ENCODE measurements around the gene ZNF624. TPM values are rescaled to one million over a fixed set of nuclear protein-coding genes. Genes with fewer than 3 reads are reported as not detected.
"Not testable (repeated sequence)": the region's sequence is repeated elsewhere in the genome, so short reads cannot be mapped to it uniquely, and the experiment has no call there.

ZNF624 gene
- total and polyA plus RNA-seq, 2 of the 4 experiments (the other 2 are of a cell fraction) = 0.80 to 3.8 TPM

DNA sequence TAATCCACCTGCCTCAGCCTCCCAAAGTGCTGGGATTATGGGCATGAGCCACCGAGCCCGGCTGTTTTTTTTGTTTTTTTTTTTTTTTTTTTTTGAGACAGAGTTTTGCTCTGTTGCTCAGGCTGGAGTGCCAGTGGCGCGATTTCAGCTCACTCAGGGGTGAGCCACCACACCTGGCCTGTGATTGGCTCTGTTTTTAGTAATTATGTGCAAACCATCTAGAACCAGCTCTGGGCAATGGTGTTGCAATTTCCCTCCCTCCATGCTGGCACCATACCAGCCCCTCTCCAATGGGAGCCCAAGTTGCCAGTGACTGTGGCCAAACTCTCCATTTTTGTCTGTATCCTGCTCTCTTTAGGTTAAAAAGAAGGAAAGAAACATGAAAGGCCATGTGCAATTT, 32.4 kb upstream of the ZNF624 start:
- H3K4me3 ChIP-seq (ENCODE audit: insufficient read depth, low read depth, low read length); POLR2A ChIA-PET (ENCODE audit: unreplicated experiment); H3K27me3 ChIP-seq (ENCODE audit: control insufficient read depth, insufficient read depth, low read length); H4K8ac ChIP-seq (ENCODE audit: low read depth in 2 of 2, low read length in 2 of 2); H4K5ac ChIP-seq (ENCODE audit: low read depth, low read length); H2AK5ac ChIP-seq (ENCODE audit: low read depth, low read length); dilution Hi-C loops (cut with HindIII; ENCODE audit: low sequenced_read_pairs, unreplicated experiment); H3K4me2 ChIP-seq (ENCODE audit: low read depth, low read length); H2AK9ac ChIP-seq (replicated peaks; ENCODE audit: low read depth, low read length, poor library complexity); H2BK5ac ChIP-seq (ENCODE audit: low read depth, low read length, poor library complexity, severe bottlenecking); H3K4me1 ChIP-seq (ENCODE audit: control insufficient read depth, insufficient read depth, low read length); H3K23ac ChIP-seq (ENCODE audit: low read depth, low read length); H3K9me1 ChIP-seq (ENCODE audit: insufficient read depth, low read length); H3K14ac ChIP-seq (replicated peaks; ENCODE audit: low read depth, low read length); in situ Hi-C loops (cut with MboI; ENCODE audit: low sequenced_read_pairs); H2BK15ac ChIP-seq (ENCODE audit: low read depth, low read length); H2BK120ac ChIP-seq (ENCODE audit: low read depth, low read length); BruUV-seq (replicated peaks); H3K36me3 ChIP-seq (ENCODE audit: control insufficient read depth, insufficient read depth, low read length); DNase-seq; H3K79me1 ChIP-seq (ENCODE audit: low read depth in 1 of 2, low read length in 2 of 2); H3K9ac ChIP-seq (ENCODE audit: low read depth, low read length); intact Hi-C loops (cut with micrococcal nuclease); H3K56ac ChIP-seq (ENCODE audit: extremely low read depth, insufficient read depth, low read length); ATAC-seq (ENCODE audit: low read depth); H4K91ac ChIP-seq (ENCODE audit: insufficient read depth, low read depth, low read length); H2BK20ac ChIP-seq (ENCODE audit: low read depth, low read length); H3K9me3 ChIP-seq (ENCODE audit: control insufficient read depth, insufficient read depth, low read length); H2AFZ ChIP-seq (replicated peaks; ENCODE audit: low read length, poor library complexity); H4K20me1 ChIP-seq (ENCODE audit: insufficient read depth, low read length); H3K18ac ChIP-seq (ENCODE audit: low read depth, low read length); H3K27ac ChIP-seq (ENCODE audit: insufficient read depth, low read length); H3K4ac ChIP-seq (ENCODE audit: low read depth, low read length): not testable (repeated sequence)
- CTCF ChIA-PET = interaction anchor here (0.6 kb wide), 1 partner anchor 603 kb away, joined by 4 read pairs; no protein-coding TSS in a partner anchor
- no CpG with 5 or more reads among the region's 4 CpGs for WGBS, 2 experiments (ENCODE audit: extremely low coverage in 2 of 2, insufficient read length in 1 of 2)

DNA sequence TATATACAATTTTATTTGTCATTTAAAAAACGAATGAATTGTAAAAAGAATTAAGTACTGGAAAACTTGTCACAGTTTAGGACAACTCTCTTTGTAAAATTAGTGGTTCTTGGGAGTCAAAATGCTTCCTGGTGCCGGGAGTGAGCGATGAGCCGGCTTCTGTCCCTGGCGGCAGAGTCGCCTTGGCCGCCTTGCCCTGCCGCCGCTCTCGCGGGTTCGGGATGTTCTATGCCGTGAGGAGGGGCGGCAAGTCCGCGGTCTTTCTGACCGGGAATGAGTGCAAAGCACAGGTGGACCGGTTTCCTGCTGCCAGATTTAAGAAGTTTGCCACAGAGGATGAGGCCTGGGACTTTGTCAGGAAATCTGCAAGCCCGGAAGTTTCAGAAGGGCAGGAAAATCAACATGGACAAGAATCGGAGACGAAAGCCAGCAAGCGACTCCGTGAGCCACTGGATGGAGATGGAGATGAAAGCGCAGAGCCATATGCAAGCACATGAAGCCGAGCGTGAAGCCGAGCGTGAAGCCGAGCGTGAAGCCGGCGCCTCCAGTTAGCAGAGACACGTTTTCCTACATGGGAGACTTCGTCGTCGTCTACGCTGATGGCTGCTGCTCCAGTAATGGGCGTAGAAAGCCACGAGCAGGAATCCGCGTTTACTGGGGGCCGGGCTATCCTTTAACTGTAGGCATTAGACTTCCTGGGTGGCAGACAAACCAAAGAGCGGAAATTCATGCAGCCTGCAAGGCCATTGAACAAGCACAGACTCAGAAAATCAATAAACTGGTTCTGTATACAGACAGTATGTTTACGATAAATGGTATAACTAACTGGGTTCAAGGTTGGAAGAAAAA, 29.9 kb upstream of the ZNF624 start:
- dilution Hi-C loops (cut with HindIII; ENCODE audit: low sequenced_read_pairs, unreplicated experiment); H3K4me1 ChIP-seq (ENCODE audit: control insufficient read depth, insufficient read depth, low read length); intact Hi-C loops (cut with micrococcal nuclease); H2AK9ac ChIP-seq (replicated peaks; ENCODE audit: low read depth, low read length, poor library complexity); H3K36me3 ChIP-seq (ENCODE audit: control insufficient read depth, insufficient read depth, low read length); CTCF ChIA-PET; POLR2A ChIA-PET (ENCODE audit: unreplicated experiment); H4K91ac ChIP-seq (ENCODE audit: insufficient read depth, low read depth, low read length); H2BK20ac ChIP-seq (ENCODE audit: low read depth, low read length); H2BK5ac ChIP-seq (ENCODE audit: low read depth, low read length, poor library complexity, severe bottlenecking); BruUV-seq (replicated peaks); H3K79me1 ChIP-seq (ENCODE audit: low read depth in 1 of 2, low read length in 2 of 2); H3K14ac ChIP-seq (replicated peaks; ENCODE audit: low read depth, low read length); H3K27ac ChIP-seq (ENCODE audit: insufficient read depth, low read length); ATAC-seq (ENCODE audit: low read depth); H2BK120ac ChIP-seq (ENCODE audit: low read depth, low read length); H3K9me1 ChIP-seq (ENCODE audit: insufficient read depth, low read length); H4K8ac ChIP-seq (ENCODE audit: low read depth in 2 of 2, low read length in 2 of 2); H3K9ac ChIP-seq (ENCODE audit: low read depth, low read length); H4K20me1 ChIP-seq (ENCODE audit: insufficient read depth, low read length); H3K27me3 ChIP-seq (ENCODE audit: control insufficient read depth, insufficient read depth, low read length); H3K23ac ChIP-seq (ENCODE audit: low read depth, low read length); H2BK15ac ChIP-seq (ENCODE audit: low read depth, low read length); H3K4ac ChIP-seq (ENCODE audit: low read depth, low read length); H3K56ac ChIP-seq (ENCODE audit: extremely low read depth, insufficient read depth, low read length); H4K5ac ChIP-seq (ENCODE audit: low read depth, low read length); in situ Hi-C loops (cut with MboI; ENCODE audit: low sequenced_read_pairs); H2AK5ac ChIP-seq (ENCODE audit: low read depth, low read length); DNase-seq; H3K9me3 ChIP-seq (ENCODE audit: control insufficient read depth, insufficient read depth, low read length); H3K4me3 ChIP-seq (ENCODE audit: insufficient read depth, low read depth, low read length); H2AFZ ChIP-seq (replicated peaks; ENCODE audit: low read length, poor library complexity); H3K18ac ChIP-seq (ENCODE audit: low read depth, low read length): not testable (repeated sequence)
- peak overlapping the region; percentile 41; the same call in 1 of the 2 replicates for H3K4me2 ChIP-seq (ENCODE audit: low read depth, low read length)
- WGBS, 2 experiments (ENCODE audit: extremely low coverage in 2 of 2, insufficient read length in 1 of 2) = 26% methylated on average over 25 of the region's 44 CpGs; no CpG with 5 or more reads in 1 of the 2 experiments

Measured in IMR-90 (cell line).